IPS-15b (cell line): ENCODE data around the gene POC1B.

ENCODE experiments used
- H3K27me3 ChIP-seq: one replicate; pipeline ENCODE4 v1.6.1; 2013; ENCODE audit warnings: low read length; ENCODE audit not compliant: control insufficient read depth, insufficient read depth
- H3K36me3 ChIP-seq: one replicate; pipeline ENCODE4 v1.6.1; 2013; ENCODE audit warnings: low read length; ENCODE audit not compliant: control insufficient read depth, insufficient read depth
- H3K4me1 ChIP-seq: one replicate; pipeline ENCODE4 v1.6.1; 2013; ENCODE audit warnings: mild to moderate bottlenecking, low read length; ENCODE audit not compliant: control insufficient read depth, insufficient read depth
- H3K4me3 ChIP-seq: one replicate; pipeline ENCODE4 v1.5.1; 2013; ENCODE audit warnings: low read depth, low read length
- H3K9ac ChIP-seq: one replicate; pipeline ENCODE4 v1.6.1; 2013; ENCODE audit warnings: low read depth, mild to moderate bottlenecking, low read length
- H3K9me3 ChIP-seq: one replicate; pipeline ENCODE4 v1.6.1; 2013; ENCODE audit warnings: mild to moderate bottlenecking, low read length; ENCODE audit not compliant: control insufficient read depth, insufficient read depth

Gene POC1B

DNA sequence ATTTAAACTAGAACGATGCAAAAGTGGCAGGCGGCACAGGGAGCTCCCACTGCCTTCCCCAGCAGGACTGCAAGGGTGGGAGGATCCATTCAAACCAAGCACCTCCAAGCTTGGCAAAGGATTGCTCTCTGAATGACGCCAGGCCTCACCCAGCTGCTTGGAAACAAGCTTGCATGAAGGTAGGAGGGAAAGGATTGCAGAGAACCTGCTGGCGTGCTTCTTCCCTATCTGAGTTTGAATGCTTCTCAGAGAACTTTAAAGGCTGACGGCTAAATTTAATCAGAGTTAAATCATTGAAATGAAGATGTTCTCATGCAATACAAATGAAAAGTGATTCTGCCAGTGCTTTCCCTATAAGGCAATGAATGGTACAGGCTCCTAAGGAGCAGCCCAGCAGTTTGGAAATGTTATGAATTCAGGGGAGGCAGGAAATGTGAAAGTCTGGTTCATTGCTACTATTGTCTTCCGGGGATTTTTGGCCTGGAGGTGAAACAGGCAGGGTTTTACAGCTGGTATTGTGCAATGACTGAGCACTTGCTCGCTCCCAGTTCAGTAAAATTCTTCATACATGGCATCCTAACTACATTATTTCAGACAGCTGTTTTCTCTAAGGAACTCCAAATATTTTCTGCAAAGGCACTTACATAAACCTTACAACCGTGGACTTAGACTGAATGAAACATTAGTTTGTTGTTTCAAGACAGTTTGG, 141.6 kb downstream of the POC1B start:
- Histone ChIP-seq H3K9me3 (no peaks in the 10 kb centered on the region), H3K36me3 (no peaks in the 10 kb centered on the region), H3K4me1 (peaks cover 15% of the 10 kb centered on the region), H3K27me3 (no peaks in the 10 kb centered on the region), H3K9ac (no peak overlapping the region), H3K4me3 (no peak overlapping the region)

DNA sequence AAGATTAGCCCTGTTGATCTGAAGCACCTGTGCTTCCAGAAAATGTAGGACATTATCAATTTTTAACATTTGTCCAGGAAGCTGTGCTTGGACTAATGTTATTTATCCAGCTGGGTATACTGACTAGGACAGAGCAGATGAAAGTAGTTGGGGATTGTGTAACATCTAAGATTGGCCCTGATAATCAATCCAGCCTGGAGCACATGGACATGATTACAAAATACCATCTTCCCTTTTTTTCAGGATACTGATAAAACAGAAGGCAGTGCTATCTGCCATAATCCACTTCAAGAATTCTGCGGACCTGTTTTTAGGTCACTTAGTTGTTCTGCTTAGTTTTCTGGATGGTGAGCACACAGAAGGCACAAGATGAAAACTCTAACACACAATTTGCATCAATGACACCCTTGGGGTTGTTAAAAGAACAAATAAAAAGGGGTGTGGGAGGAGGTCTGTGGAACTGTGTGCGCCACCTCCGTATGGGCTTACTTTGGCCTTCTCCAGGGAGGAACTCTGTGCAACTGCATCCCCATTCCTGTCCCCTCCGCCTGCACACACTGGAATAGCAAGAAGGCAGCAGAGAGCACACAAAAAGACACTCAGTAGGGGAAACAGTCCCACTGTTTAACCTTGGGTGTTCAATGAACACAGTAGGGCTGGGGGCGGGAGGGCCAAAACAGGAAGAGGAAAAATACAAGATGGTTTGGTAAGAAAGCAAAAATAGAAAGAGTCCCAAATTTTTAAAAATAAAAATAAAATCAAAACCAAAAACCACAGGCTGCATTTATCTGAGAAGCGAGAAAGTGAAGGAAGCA, 142.4 kb downstream of the POC1B start:
- no peaks in the 10 kb centered on the region for H3K9me3 ChIP-seq
- H3K4me1 ChIP-seq = peaks cover 15% of the 10 kb centered on the region
- H3K9ac ChIP-seq = no peak overlapping the region

GRCh38 chr12:89382328-89382727, 143.5 kb downstream of the POC1B start:
- Histone ChIP-seq H3K9me3 (no peaks in the 10 kb centered on the region), H3K36me3 (no peaks in the 10 kb centered on the region), H3K9ac (no peak overlapping the region), H3K4me1 (peaks cover 15% of the 10 kb centered on the region), H3K4me3 (no peak overlapping the region), H3K27me3 (no peaks in the 10 kb centered on the region)

More for the DNA sequence above, 142.4 kb downstream of the POC1B start:
- Histone ChIP-seq H3K36me3 (no peaks in the 10 kb centered on the region), H3K4me3 (no peak overlapping the region), H3K27me3 (no peaks in the 10 kb centered on the region)

GRCh38 chr12:89379839-89380467, 145.9 kb downstream of the POC1B start:
- H3K9ac ChIP-seq = no peak overlapping the region
- no peaks in the 10 kb centered on the region for H3K36me3 ChIP-seq
- H3K4me3 ChIP-seq = no peak overlapping the region
- peaks cover 12% of the 10 kb centered on the region for H3K4me1 ChIP-seq
- no peaks in the 10 kb centered on the region for H3K9me3 ChIP-seq
- no peaks in the 10 kb centered on the region for H3K27me3 ChIP-seq

- H3K36me3 ChIP-seq = no peaks in the 10 kb centered on the region
- H3K4me3 ChIP-seq = no peak overlapping the region
- H3K4me1 ChIP-seq = peaks cover 9% of the 10 kb centered on the region
- H3K9ac ChIP-seq = no peak overlapping the region
- no peaks in the 10 kb centered on the region for H3K9me3 ChIP-seq
- H3K27me3 ChIP-seq = no peaks in the 10 kb centered on the region
These were observed 146.6 kb downstream of the POC1B start for GRCh38 chr12:89379148-89379838.

DNA sequence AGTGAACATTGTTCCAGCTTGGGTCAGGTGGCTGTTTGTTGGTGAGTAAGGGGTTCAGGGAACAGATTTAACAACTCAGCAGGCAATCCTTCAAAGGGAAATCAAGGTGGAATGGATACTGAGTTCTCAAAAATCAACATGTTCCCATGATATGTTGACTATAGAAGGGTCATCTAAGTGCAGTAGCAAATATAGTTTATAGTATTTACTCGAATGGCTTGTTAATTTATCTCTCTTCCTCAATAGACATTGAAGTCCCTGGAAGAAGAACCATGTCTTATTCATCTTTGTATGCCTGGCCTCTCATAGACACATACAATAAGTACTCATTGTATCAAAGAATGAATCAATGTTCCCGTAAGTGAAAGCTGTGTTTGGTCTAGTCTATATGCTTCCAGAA, 149.0 kb downstream of the POC1B start:
- no peaks in the 10 kb centered on the region for H3K9me3 ChIP-seq
- no peak overlapping the region for H3K9ac ChIP-seq
- H3K36me3 ChIP-seq = no peaks in the 10 kb centered on the region
- no peaks in the 10 kb centered on the region for H3K4me1 ChIP-seq
- no peaks in the 10 kb centered on the region for H3K27me3 ChIP-seq
- no peak overlapping the region for H3K4me3 ChIP-seq

DNA sequence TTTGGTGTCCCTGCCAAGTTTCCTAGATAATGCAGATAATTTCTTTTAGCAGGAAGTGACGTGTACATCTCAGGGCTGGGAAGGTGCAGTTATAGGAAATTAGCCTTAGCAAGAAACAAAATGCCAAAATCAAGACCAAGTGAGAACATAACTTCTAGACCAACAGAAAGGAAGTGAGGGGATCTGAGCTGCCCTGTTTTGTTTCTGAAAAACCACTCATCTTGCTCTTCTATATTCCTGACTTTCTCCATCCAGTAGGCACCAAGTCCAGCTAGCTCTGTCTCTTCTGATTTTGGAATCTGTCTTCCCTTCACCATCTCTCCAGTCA, 149.7 kb downstream of the POC1B start:
- Histone ChIP-seq H3K9ac (no peak overlapping the region), H3K36me3 (no peaks in the 10 kb centered on the region), H3K27me3 (no peaks in the 10 kb centered on the region), H3K4me3 (no peak overlapping the region), H3K4me1 (no peaks in the 10 kb centered on the region), H3K9me3 (no peaks in the 10 kb centered on the region)

- Histone ChIP-seq H3K4me1 (no peaks in the 10 kb centered on the region), H3K9me3 (no peaks in the 10 kb centered on the region), H3K9ac (no peak overlapping the region), H3K4me3 (no peak overlapping the region), H3K27me3 (no peaks in the 10 kb centered on the region), H3K36me3 (no peaks in the 10 kb centered on the region)
These were observed 151.9 kb downstream of the POC1B start for GRCh38 chr12:89373763-89374572.

DNA sequence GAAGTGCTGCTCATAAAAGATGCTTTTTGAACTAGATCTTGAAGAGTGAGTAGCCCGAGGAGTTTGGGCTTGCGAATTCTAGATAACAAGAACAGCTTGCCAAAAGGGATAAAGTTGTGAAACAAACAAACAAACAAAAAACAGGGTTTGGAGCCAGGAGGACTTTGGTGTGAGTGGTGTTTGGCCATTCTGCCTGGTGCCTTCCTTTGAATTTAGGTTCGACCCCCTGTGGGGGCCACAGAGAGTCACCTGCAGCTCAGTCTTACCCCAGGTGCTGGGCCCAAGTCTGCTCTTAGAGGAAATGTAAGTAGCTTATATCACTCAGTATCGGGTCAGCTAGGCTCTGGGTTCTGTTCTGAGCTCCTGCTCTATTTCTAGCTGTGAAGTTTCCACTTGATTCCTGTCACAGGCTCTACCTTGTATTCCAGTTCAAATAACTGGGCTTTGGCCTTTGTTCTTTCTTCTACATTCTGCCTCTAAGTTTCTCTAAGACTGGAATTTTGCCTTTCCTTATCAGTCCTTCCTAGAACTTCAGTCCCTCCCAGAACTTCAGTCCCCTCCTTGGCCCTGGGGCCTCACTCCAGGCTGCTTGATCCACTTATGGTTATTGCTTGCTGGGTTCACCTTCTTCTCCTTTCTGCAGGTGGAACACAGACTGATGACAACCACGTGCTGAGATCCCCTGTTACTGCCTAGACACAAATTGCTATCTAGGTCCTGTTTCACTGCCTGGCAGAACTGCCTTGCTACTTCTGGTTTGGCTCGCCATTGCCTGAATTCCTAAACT, 153.1 kb downstream of the POC1B start:
- H3K4me3 ChIP-seq = no peak overlapping the region

DNA sequence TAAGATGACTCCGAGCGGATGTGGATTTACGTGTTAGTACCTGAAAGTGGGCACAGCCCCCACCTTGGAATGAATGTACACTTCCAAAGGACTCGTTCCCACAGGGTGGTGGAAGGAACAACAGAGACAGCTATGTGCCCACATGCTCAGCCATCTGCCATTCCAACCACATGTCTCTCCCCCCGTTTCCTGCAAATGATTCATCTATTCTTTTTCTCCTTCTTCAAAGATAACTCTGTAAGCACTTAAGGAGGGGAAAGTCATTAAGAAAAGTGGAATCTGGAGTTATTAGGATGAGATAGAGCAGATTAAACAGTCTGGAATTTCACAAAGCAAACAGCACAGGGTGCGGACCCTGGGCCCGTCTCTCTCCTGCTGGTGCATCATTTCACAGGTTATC, 155.0 kb downstream of the POC1B start:
- H3K4me1 ChIP-seq = no peaks in the 10 kb centered on the region

More for the DNA sequence above, 153.1 kb downstream of the POC1B start:
- no peaks in the 10 kb centered on the region for H3K27me3 ChIP-seq
- no peak overlapping the region for H3K9ac ChIP-seq
- H3K36me3 ChIP-seq = no peaks in the 10 kb centered on the region
- no peaks in the 10 kb centered on the region for H3K4me1 ChIP-seq
- no peaks in the 10 kb centered on the region for H3K9me3 ChIP-seq

More for the DNA sequence above, 155.0 kb downstream of the POC1B start:
- Histone ChIP-seq H3K36me3 (no peaks in the 10 kb centered on the region), H3K9ac (no peak overlapping the region), H3K4me3 (no peak overlapping the region), H3K27me3 (no peaks in the 10 kb centered on the region), H3K9me3 (no peaks in the 10 kb centered on the region)
